Activated naive CD4-positive, alpha-beta T cell treated with anti-CD3 and anti-CD28 coated beads, Interleukin-2, amount 10 ng/mL, durations not matched to agents 5 hours and 36 hours (primary cell): ENCODE results near the gene OR11H6. TPM values are rescaled to one million over a fixed set of nuclear protein-coding genes. Genes with fewer than 3 reads are reported as not detected.

Experiments
- total RNA-seq, 2 experiments: library from RNA; stranded (reverse); gene quantifications; one replicate each; pipeline ENCODE4 v1.2.3, GENCODE V29; 2021

OR11H6 gene
- not detected for total RNA-seq

GRCh38 chr14:20223410-20223809 lies at the start of gene OR11H6:
Gene OR11H6 (plus strand): TSS chr14:20223710. CDS start chr14:20223710, 0 bp downstream.

GRCh38 chr14:20190596-20190995 lies 32.9 kb upstream of the OR11H6 start, which contains the start of gene OR11G2:
Gene OR11G2 (plus strand): TSS chr14:20190896. CDS start chr14:20197438, 6,542 bp downstream.

DNA sequence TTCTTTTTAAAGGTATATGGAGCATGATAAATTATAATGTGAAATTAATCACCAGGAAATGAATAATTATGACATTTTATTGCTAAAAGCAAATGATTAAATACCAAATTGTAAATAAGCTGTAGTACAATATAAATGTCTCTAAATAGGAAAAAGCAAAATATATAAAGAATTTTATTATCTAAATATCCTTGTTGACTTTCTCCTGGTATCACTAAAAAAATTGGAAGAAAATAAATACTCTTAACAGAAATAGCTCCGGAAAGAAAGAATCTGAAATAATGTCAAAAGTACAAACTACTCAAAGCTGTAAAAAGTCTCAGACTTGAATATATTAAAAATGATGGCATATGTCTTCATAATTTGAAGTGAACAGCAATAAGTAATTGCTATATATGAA lies 5.2 kb downstream of the OR11H6 start, which contains the start of gene OR11H7:
OR11H7 (plus strand) TSS at position 301 of the 400 bp plus-strand sequence.

Other genes starting within 250 kb of the OR11H6 start
- gene OR4K15, start 248.1 kb upstream of the OR11H6 start, total RNA-seq = not detected
- gene OR4Q2, start 221.5 kb upstream of the OR11H6 start, total RNA-seq = not detected
- gene OR4K14, start 204.4 kb upstream of the OR11H6 start, total RNA-seq = not detected
- not detected for gene OR4K13, start 187.7 kb upstream of the OR11H6 start, total RNA-seq
- not detected for gene OR4L1, start 163.7 kb upstream of the OR11H6 start, total RNA-seq
- gene OR4K17, start 113.0 kb upstream of the OR11H6 start, total RNA-seq = not detected
- gene OR4N5, start 84.9 kb upstream of the OR11H6 start, total RNA-seq = not detected
- gene OR11G2, start 32.8 kb upstream of the OR11H6 start, total RNA-seq = not detected
- gene OR11H7, start 5.3 kb downstream of the OR11H6 start, total RNA-seq = not detected
- gene OR11H4, start 15.6 kb downstream of the OR11H6 start, total RNA-seq = not detected
- 10 to 100 TPM; 17.5 to 22.1 TPM for gene TTC5, start 82.2 kb downstream of the OR11H6 start, total RNA-seq
- 10 to 100 TPM; 36.0 to 37.0 TPM for gene CCNB1IP1, start 109.6 kb downstream of the OR11H6 start, total RNA-seq
- 10 to 100 TPM; 25.1 to 25.2 TPM for gene PARP2, start 119.9 kb downstream of the OR11H6 start, total RNA-seq
- 10 to 100 TPM; 44.5 to 48.1 TPM for gene TEP1, start 189.8 kb downstream of the OR11H6 start, total RNA-seq
- under 1 TPM; 0.13 to 0.19 TPM for gene KLHL33, start 212.5 kb downstream of the OR11H6 start, total RNA-seq
- gene OSGEP, start 231.1 kb downstream of the OR11H6 start, total RNA-seq = 10 to 100 TPM; 48.0 to 49.1 TPM
- gene APEX1, start 231.5 kb downstream of the OR11H6 start, total RNA-seq = 100 to 1,000 TPM; 162 to 164 TPM
- 10 to 100 TPM; 39.0 to 41.9 TPM for gene PIP4P1, start 237.7 kb downstream of the OR11H6 start, total RNA-seq
- gene PNP, start 245.7 kb downstream of the OR11H6 start, total RNA-seq = 100 to 1,000 TPM; 144 to 153 TPM